Ectodermal cell (in vitro differentiated cells): ENCODE data around the gene PLCB4.

ENCODE experiments used
- H3K27ac ChIP-seq: 2 replicates; pipeline ENCODE4 v1.7.0; 2013; ENCODE audit warnings: mild to moderate bottlenecking, low read depth, low read length; ENCODE audit not compliant: insufficient read depth, poor library complexity, severe bottlenecking
- H3K27me3 ChIP-seq: 2 replicates; pipeline ENCODE4 v1.7.0; 2013; ENCODE audit warnings: mild to moderate bottlenecking, low read length; ENCODE audit not compliant: insufficient read depth, control insufficient read depth, poor library complexity, severe bottlenecking
- H3K36me3 ChIP-seq: one replicate; pipeline ENCODE4 v1.7.0; 2013; ENCODE audit warnings: low read length; ENCODE audit not compliant: control insufficient read depth, insufficient read depth
- H3K4me1 ChIP-seq: one replicate; pipeline ENCODE4 v1.7.0; 2013; ENCODE audit warnings: low read length; ENCODE audit not compliant: control insufficient read depth, insufficient read depth
- H3K4me3 ChIP-seq: 2 replicates; pipeline ENCODE4 v1.7.0; 2013; ENCODE audit warnings: low read depth, low read length, control low read depth; ENCODE audit not compliant: insufficient read depth
- H3K9me3 ChIP-seq: 2 replicates; pipeline ENCODE4 v1.7.0; 2013; ENCODE audit warnings: mild to moderate bottlenecking, low read length, moderate library complexity; ENCODE audit not compliant: control insufficient read depth
- WGBS, 2 experiments: methylation state at CpG; one replicate each; pipeline ENCODE4 v1.1.7; 2013; ENCODE audit warnings: missing lambda C conversion rate in 2 of 2; 5-methylcytosine and 5-hydroxymethylcytosine counted together

Gene PLCB4

GRCh38 chr20:9407805-9408421 lies 339.0 kb downstream of the PLCB4 start:
- Histone ChIP-seq H3K36me3 (peaks cover 4% of the 10 kb centered on the region), H3K4me3 (no peak overlapping the region), H3K27me3 (no peaks in the 10 kb centered on the region), H3K4me1 (no peaks in the 10 kb centered on the region), H3K27ac (no peak overlapping the region), H3K9me3 (no peaks in the 10 kb centered on the region)
- 53 to 61% methylated on average over 7 to 8 of the region's 8 CpGs for WGBS, 2 experiments

GRCh38 chr20:9408422-9409300 lies 339.8 kb downstream of the PLCB4 start:
- no peak overlapping the region for H3K4me3 ChIP-seq
- H3K36me3 ChIP-seq, result no peaks in the 10 kb centered on the region
- no peaks in the 10 kb centered on the region for H3K27me3 ChIP-seq
- H3K4me1 ChIP-seq, result no peaks in the 10 kb centered on the region
- 93% methylated on average over 10 of the region's 10 CpGs for WGBS, 2 experiments
- H3K27ac ChIP-seq, result no peak overlapping the region
- no peaks in the 10 kb centered on the region for H3K9me3 ChIP-seq

GRCh38 chr20:9409352-9409751 lies 340.5 kb downstream of the PLCB4 start:
- Histone ChIP-seq H3K4me1 (no peaks in the 10 kb centered on the region), H3K36me3 (no peaks in the 10 kb centered on the region), H3K9me3 (no peaks in the 10 kb centered on the region), H3K4me3 (no peak overlapping the region), H3K27me3 (no peaks in the 10 kb centered on the region), H3K27ac (no peak overlapping the region)
- WGBS, 2 experiments, result 100% methylated on average over 1 of the region's 1 CpG; no CpG with 5 or more reads in 1 of the 2 experiments

GRCh38 chr20:9409981-9410380 lies 341.1 kb downstream of the PLCB4 start:
- no peaks in the 10 kb centered on the region for H3K36me3 ChIP-seq
- WGBS, 2 experiments, result 84 to 90% methylated on average over 2 of the region's 2 CpGs
- no peak overlapping the region for H3K4me3 ChIP-seq
- H3K4me1 ChIP-seq, result no peaks in the 10 kb centered on the region
- no peaks in the 10 kb centered on the region for H3K9me3 ChIP-seq
- H3K27ac ChIP-seq, result no peak overlapping the region
- H3K27me3 ChIP-seq, result no peaks in the 10 kb centered on the region

- Histone ChIP-seq H3K27me3 (no peaks in the 10 kb centered on the region), H3K4me3 (no peak overlapping the region), H3K4me1 (no peaks in the 10 kb centered on the region), H3K36me3 (no peaks in the 10 kb centered on the region), H3K9me3 (no peaks in the 10 kb centered on the region), H3K27ac (no peak overlapping the region)
- 90 to 100% methylated on average over 1 of the region's 1 CpG for WGBS, 2 experiments
These were observed 342.9 kb downstream of the PLCB4 start for GRCh38 chr20:9411833-9412232.

GRCh38 chr20:9412309-9412708 lies 343.4 kb downstream of the PLCB4 start:
- no peaks in the 10 kb centered on the region for H3K36me3 ChIP-seq
- H3K27me3 ChIP-seq, result no peaks in the 10 kb centered on the region
- no peaks in the 10 kb centered on the region for H3K4me1 ChIP-seq
- H3K4me3 ChIP-seq, result no peak overlapping the region
- H3K27ac ChIP-seq, result no peak overlapping the region
- no peaks in the 10 kb centered on the region for H3K9me3 ChIP-seq
- WGBS, 2 experiments, result 93 to 97% methylated on average over 5 of the region's 5 CpGs

GRCh38 chr20:9413001-9413400 lies 344.1 kb downstream of the PLCB4 start:
- no peaks in the 10 kb centered on the region for H3K9me3 ChIP-seq
- no peak overlapping the region for H3K4me3 ChIP-seq
- WGBS, 2 experiments, result 89 to 91% methylated on average over 10 of the region's 10 CpGs
- H3K27ac ChIP-seq, result no peak overlapping the region
- H3K4me1 ChIP-seq, result no peaks in the 10 kb centered on the region
- no peaks in the 10 kb centered on the region for H3K36me3 ChIP-seq
- H3K27me3 ChIP-seq, result no peaks in the 10 kb centered on the region

GRCh38 chr20:9415426-9415825 lies 346.5 kb downstream of the PLCB4 start:
- no peaks in the 10 kb centered on the region for H3K4me1 ChIP-seq
- 93 to 95% methylated on average over 2 of the region's 2 CpGs for WGBS, 2 experiments

GRCh38 chr20:9416421-9416820 lies 347.5 kb downstream of the PLCB4 start:
- peaks cover 4% of the 10 kb centered on the region for H3K36me3 ChIP-seq
- no peaks in the 10 kb centered on the region for H3K9me3 ChIP-seq
- no peak overlapping the region for H3K4me3 ChIP-seq
- WGBS, 2 experiments, result 71 to 74% methylated on average over 3 of the region's 3 CpGs
- H3K27me3 ChIP-seq, result no peaks in the 10 kb centered on the region
- H3K4me1 ChIP-seq, result no peaks in the 10 kb centered on the region
- no peak overlapping the region for H3K27ac ChIP-seq

More at GRCh38 chr20:9415426-9415825, 346.5 kb downstream of the PLCB4 start:
- Histone ChIP-seq H3K27me3 (no peaks in the 10 kb centered on the region), H3K9me3 (no peaks in the 10 kb centered on the region), H3K4me3 (no peak overlapping the region), H3K27ac (no peak overlapping the region), H3K36me3 (no peaks in the 10 kb centered on the region)

- no peak overlapping the region for H3K27ac ChIP-seq
These were observed 348.8 kb downstream of the PLCB4 start for GRCh38 chr20:9417665-9418064.

More at GRCh38 chr20:9417665-9418064, 348.8 kb downstream of the PLCB4 start:
- no peak overlapping the region for H3K4me3 ChIP-seq
- no peaks in the 10 kb centered on the region for H3K4me1 ChIP-seq
- H3K27me3 ChIP-seq, result no peaks in the 10 kb centered on the region
- H3K9me3 ChIP-seq, result no peaks in the 10 kb centered on the region
- H3K36me3 ChIP-seq, result peaks cover 7% of the 10 kb centered on the region
